Measurements from ENCODE around the gene RAB36.

RAB36 gene, protein sequence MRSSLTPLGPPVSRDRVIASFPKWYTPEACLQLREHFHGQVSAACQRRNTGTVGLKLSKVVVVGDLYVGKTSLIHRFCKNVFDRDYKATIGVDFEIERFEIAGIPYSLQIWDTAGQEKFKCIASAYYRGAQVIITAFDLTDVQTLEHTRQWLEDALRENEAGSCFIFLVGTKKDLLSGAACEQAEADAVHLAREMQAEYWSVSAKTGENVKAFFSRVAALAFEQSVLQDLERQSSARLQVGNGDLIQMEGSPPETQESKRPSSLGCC

DNA sequence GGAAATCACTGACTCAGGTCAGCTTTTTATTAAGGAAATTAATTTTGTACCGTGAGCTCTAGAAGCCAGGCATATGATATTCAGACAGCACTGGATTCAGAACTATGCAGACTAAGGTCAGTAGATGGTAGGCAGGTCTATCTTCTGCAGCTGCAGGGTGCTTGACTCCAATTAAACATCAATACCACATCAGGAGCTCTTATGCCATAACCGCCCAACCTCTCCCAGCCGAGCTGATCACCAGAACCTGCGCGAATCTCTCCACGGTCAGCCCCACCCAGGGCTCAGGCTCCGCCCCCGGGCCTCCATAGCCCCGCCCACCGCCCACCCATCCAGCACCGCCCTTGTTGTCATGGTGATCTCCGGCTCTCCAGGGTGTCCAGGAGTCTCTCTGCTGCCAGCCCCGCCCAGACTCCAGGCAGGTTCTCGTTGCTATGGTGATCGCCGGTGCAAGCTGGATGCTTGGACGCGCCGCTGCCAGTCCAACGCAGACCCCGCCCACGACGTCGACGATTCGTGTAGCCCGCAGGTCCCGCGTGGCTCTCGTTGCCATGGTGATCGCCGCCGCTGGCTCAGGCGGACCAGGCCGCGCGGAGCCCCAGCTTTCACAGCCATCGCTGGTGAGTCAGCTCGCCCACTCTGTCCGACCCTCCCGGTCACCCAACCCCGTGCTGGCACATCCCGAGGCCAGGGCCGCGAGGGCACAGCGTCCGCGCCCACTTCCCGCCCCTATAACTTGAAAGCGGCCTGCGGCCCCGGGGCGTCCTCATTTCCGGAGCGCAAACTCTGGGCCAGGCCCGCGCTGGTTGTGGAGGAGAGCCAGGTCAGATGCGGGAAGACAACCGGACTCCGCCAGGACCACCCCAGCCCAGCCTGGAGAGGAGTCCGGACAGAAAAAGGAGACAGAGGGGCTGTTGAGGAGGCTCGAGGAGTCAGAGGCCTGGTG, at the start of gene RAB36:
Gene RAB36 (plus strand): TSS at position 546 of the 946 bp plus-strand sequence. CDS start 1,140 bp downstream, outside the sequence.
- DNase-seq (ENCODE audit: low read depth in 1 of 2, low spot score in 1 of 2) = peak; percentile 40 to 96
- in situ Hi-C loops (cut with HindIII; ENCODE audit: low pct_unique_long_range_greater_than_20kb, low sequenced_read_pairs) = no loop called here
- no peak for TF ChIP-seq JUND (IDR thresholded peaks at IDR 0.05; ENCODE audit: low read depth)

GRCh38 chr22:23095733-23096342, 49.4 kb upstream of the RAB36 start:
- no peak for DNase-seq (ENCODE audit: low read depth in 1 of 2, low spot score in 1 of 2)
- in situ Hi-C loops (cut with HindIII; ENCODE audit: low pct_unique_long_range_greater_than_20kb, low sequenced_read_pairs) = no loop called here
- no peak for TF ChIP-seq JUND (IDR thresholded peaks at IDR 0.05; ENCODE audit: low read depth)

- TF ChIP-seq JUND (IDR thresholded peaks at IDR 0.05; ENCODE audit: low read depth) = no peak
- in situ Hi-C loops (cut with HindIII; ENCODE audit: low pct_unique_long_range_greater_than_20kb, low sequenced_read_pairs) = no loop called here
- DNase-seq (ENCODE audit: low read depth in 1 of 2, low spot score in 1 of 2) = no peak
These were observed 47.7 kb upstream of the RAB36 start for GRCh38 chr22:23097412-23098229.

- no peak for DNase-seq (ENCODE audit: low read depth in 1 of 2, low spot score in 1 of 2)
- no peak for TF ChIP-seq JUND (IDR thresholded peaks at IDR 0.05; ENCODE audit: low read depth)
- in situ Hi-C loops (cut with HindIII; ENCODE audit: low pct_unique_long_range_greater_than_20kb, low sequenced_read_pairs) = no loop called here
These were observed 47.0 kb upstream of the RAB36 start for GRCh38 chr22:23098230-23098705.

DNA sequence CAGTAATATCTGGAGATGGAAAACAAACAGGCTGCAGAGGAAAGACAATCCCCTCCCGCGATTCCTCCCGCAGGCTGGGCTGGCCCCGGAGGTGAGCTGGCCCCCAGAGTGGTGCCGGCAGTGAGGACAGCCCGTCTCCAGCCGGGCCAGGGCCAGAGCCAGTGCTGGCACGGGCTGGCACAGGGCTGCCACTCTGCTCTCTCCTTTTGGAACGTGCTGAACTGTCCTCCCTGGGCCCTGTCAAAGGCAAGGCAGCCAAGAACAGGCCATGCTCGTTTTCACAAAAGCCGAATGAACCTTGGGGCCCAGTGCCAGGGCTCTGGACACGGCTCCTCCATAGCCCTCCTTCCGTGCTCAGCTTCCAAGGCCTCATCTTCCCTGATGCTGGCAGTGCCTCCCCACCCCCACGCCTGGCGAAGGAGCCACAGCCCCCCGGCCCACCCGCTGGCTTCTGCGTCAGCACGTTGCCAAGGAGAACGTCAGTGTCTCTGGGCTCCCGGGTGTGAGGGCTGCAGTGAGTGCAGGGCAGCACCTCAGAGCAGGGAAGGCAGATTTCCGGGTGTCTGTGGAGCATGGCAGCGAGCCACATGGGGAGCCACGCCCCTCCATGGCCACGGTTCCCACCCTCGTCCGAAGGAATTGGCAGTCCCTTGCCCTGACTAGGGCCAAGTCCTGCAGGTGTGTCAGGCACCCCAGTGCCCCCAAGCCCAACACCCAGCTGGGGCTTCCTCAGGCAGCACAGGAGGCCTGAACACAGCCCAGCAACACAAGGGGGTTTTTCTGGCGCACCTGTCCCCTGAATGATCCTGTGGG, 46.4 kb upstream of the RAB36 start:
- in situ Hi-C loops (cut with HindIII; ENCODE audit: low pct_unique_long_range_greater_than_20kb, low sequenced_read_pairs) = no loop called here
- TF ChIP-seq JUND (IDR thresholded peaks at IDR 0.05; ENCODE audit: low read depth) = no peak
- DNase-seq (ENCODE audit: low read depth in 1 of 2, low spot score in 1 of 2) = no peak

DNA sequence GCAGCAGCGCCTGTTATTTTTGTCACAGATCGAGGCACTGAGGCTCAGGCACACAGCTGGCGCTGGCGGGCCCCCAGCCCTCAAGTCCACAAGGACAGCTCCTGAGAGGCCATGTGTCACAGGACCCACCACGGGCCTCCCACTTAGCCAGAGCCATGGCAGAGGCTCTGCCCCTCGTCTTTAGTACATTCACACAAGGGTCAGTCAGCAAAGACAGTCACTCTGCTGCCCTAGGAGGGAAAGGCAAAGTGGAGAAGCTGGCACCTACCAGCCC, 45.8 kb upstream of the RAB36 start:
- no peak for DNase-seq (ENCODE audit: low read depth in 1 of 2, low spot score in 1 of 2)
- TF ChIP-seq JUND (IDR thresholded peaks at IDR 0.05; ENCODE audit: low read depth) = no peak
- in situ Hi-C loops (cut with HindIII; ENCODE audit: low pct_unique_long_range_greater_than_20kb, low sequenced_read_pairs) = no loop called here

DNA sequence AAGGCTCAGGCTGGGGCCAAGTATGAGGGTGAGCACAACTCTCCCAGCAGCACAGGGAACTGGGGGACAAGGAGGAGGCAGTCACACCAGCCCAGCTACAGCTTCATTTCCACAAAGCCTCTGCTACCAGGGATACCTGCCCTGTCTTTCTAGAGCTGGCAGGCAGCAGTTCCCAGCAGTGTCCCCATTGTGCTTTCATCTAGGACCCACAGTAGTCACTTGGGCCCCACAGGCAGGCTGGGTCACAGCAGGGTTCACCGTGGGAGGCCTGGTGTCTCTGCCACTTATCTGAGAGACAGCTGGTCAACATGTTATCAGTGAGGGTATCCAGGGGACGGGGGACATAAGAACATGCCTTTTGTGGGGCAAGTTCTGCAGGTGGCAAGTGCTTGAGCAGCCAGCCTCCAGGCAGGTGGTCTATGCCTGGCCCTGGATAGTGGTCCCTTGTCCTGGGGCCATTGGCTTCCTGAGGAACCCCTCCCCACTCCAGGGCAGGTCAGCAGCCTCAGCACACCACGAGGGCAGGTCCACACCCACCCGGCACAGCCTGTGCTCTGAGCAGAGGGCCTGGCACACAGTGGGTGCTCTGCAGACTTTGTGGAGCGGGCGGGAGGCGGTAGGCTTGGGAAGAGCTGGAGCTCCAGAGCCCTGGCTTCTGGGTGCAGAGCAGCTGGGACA, 45.0 kb upstream of the RAB36 start:
- in situ Hi-C loops (cut with HindIII; ENCODE audit: low pct_unique_long_range_greater_than_20kb, low sequenced_read_pairs) = no loop called here
- no peak for DNase-seq (ENCODE audit: low read depth in 1 of 2, low spot score in 1 of 2)
- no peak for TF ChIP-seq JUND (IDR thresholded peaks at IDR 0.05; ENCODE audit: low read depth)

- DNase-seq (ENCODE audit: low read depth in 1 of 2, low spot score in 1 of 2) = no peak
- in situ Hi-C loops (cut with HindIII; ENCODE audit: low pct_unique_long_range_greater_than_20kb, low sequenced_read_pairs) = no loop called here
- no peak for TF ChIP-seq JUND (IDR thresholded peaks at IDR 0.05; ENCODE audit: low read depth)
These were observed 43.8 kb upstream of the RAB36 start for GRCh38 chr22:23101524-23101923.

- TF ChIP-seq JUND (IDR thresholded peaks at IDR 0.05; ENCODE audit: low read depth) = no peak
- in situ Hi-C loops (cut with HindIII; ENCODE audit: low pct_unique_long_range_greater_than_20kb, low sequenced_read_pairs) = no loop called here
- DNase-seq (ENCODE audit: low read depth in 1 of 2, low spot score in 1 of 2) = no peak
These were observed 43.1 kb upstream of the RAB36 start for GRCh38 chr22:23102002-23102655.

GRCh38 chr22:23102776-23103175, 42.5 kb upstream of the RAB36 start:
- no peak for DNase-seq (ENCODE audit: low read depth in 1 of 2, low spot score in 1 of 2)

More at GRCh38 chr22:23102776-23103175, 42.5 kb upstream of the RAB36 start:
- no peak for TF ChIP-seq JUND (IDR thresholded peaks at IDR 0.05; ENCODE audit: low read depth)
- in situ Hi-C loops (cut with HindIII; ENCODE audit: low pct_unique_long_range_greater_than_20kb, low sequenced_read_pairs) = no loop called here
